KBM-7 (cell line): Measurements from ENCODE around the gene LIPA.
A peak's percentile ranks its signal among the peaks of the same experiment; 100 is the strongest.

Experiments used
- DNase-seq: peaks from one replicate; pipeline ENCODE4 v3.0.0-alpha.2; 2015
- in situ Hi-C: fragments of 300-500 bp; cut with MboI; formaldehyde crosslinking; loops from 2 replicates; pipeline ENCODE4 v1.14.3; 2020; ENCODE audit warnings: low sequenced_read_pairs, low pct_unique_long_range_greater_than_20kb, mixed read lengths

Gene LIPA

DNA sequence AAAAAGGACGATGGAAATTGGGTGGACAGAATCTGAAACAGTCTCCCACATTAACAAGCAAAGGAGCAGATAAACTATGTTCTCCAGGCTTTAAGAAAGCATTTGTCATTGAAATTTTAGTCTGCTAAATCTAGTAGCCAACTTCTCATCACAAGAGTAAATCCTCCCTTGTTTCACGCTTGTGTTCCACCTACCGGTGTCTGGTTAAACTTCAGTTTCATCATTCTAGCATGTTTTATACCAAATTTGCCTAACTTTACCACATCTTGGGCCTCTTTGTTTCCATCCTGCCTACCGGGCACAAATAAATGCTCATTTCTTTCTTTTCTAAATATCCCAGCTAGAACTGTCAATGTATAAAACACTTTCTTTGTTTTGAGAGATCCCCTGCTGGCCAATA is 5.8 kb downstream of the LIPA start:
- in situ Hi-C loops, result no loop called here
- DNase-seq, result no peak

DNA sequence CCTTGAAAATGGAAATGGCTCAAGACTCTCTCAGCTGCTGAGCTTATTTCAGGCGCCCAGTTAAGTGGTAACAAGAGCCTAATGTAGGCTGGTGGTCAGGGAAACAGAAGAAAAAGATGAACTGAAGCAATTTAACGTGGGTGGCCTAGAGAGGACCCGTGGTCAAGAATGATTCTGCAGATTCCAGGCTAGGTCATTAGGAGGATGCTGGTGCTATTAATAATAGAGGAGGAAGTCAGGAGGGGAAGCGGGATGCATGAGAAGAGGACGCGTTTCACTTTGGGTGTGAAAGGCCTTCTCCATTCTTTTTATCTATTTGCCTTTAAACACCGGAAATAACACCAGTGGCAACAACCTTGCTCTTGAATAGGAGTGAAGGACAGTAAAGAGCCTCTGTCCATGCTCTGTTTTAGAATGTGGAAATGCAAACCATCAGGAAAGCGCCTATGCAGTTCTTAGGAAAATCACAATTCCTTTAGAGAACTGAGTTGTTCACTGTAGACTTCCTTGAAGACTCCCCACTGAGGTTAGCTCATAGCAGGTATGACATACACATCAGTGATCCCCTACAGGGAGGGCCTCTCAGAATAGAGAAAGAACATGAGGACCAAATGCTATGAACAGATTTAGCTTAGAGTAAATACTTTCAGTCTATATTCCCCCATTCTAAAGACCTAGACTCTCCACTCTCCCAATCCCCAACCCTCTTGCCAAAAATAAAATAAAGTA is 8.6 kb downstream of the LIPA start:
- in situ Hi-C loops, result no loop called here
- peak; percentile 50 for DNase-seq

DNA sequence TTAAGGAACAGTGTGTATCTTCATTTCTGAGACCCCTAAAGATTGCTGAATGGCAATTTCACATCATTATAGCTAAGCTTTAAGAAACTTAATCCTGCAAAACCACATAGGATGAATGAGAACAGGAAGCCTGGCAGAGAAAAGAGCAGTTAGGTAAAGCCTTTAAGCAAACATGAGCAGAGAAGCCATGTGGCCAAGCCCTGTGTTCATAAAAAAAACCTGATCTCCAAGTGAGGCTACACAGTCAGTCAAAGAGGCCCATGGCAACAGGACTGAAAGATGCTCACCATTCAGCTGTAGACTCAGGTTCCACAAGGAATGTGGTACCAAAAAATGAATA is 9.3 kb downstream of the LIPA start:
- no peak for DNase-seq

DNA sequence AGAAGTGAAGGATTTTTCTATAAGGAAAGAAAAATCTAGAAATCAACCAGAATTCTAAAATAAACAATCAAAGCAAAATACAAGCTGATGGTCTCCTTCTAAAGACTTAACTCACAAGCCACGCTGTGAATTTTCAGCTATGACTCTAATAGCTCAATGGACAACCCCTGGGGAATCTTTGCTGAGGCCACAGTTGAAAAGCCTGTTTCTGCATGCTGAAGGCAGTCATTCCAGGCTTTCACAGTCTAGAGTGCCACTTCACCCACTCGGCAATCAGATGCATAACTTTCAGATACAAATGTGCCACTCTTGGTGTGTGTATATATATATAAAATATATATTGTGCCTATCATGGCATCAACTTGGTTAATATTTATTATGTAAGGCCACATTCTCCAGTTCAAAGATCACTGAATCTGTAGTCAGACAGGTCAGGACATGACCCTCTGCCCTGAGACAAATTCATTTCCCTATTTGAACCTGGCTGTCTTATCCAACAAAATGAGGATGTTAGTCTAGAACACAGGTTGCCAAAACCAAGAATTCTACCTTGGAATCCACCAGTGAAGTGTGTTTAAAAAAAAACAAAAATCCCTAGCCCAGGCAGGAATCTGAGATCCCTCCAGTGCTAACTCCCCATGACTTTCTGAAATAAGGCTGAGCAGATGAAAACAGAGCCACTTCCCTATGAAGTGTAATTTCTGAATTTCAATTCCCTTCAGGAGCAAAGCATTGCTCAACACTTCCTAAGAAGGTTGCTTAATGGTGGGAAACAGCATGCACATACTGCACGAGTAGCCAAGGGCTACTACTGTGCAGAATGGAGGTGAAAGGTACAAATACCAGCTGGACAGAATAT is 9.9 kb downstream of the LIPA start:
- in situ Hi-C loops, result no loop called here
- peak; percentile 68 for DNase-seq

More for the DNA sequence above, 9.3 kb downstream of the LIPA start:
- in situ Hi-C loops, result no loop called here

DNA sequence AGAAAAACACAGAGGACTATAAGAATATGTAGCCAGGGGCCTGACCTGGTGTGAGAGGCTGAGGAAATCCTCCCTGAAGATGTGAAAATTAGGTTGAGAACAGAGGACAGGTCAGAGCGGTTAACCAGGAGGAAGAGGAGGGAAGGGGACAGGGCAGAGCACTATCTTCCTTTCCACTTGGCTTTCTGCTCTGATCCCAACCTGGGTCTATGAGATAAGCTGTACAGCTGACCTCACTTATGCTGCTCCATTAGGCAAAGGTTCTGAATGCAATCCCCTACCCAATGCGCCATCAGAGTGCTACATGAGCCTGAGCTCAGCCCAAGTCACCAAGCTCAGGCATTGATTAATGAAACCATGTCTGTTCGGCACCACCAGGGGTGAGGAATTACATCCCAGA is 10.5 kb downstream of the LIPA start:
- in situ Hi-C loops, result no loop called here
- DNase-seq, result no peak

DNA sequence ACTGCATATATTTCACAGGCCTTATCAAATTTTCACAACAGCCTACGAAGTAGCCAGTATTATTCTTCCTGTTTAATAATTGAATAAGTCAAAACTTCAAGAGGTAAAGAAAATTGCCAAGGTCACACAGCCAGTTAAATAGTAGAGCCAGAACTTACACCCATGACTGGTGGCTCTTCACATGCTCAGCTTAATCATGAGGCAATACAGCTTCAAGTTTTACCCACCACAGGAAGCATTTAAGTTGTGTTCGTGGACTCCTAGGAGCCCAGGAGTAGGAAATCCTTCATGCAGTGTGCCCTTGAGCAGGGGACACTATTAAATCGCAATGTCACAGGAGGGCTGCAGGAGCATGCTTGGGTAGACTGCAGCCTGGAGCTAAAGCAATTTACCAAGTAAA is 11.1 kb downstream of the LIPA start:
- in situ Hi-C loops, result no loop called here

DNA sequence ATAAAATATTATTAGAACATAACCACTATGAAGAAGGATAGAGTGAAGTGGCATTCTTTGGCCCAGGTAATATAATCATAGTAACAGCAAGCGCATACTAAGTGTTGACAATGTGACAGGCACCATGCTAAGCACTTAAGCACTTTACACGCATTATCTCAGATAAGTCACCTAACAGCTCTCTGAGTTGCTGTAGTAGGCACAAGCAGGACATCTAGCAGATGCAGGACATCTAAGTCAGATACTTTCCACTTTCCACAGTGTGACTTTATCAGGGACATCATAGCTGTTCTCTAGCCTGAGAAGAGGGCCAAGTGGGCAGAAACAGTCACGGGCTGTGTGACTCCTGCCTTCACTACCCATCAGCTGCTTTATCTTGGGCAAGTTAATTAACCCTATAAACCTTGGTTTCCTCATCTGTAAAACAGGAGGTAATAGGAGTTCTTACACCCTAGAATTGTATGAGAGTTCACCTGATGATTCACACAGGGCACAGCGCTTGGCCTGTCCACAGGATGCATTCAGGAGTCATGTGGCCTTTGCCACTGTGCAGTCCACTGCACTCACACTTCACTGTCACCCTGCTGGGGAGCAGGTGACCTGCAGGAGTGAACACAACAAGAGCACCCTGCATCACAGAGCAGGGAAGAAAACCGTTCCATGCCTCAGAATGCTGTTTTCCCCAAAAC is 12.5 kb downstream of the LIPA start:
- in situ Hi-C loops, result no loop called here
- DNase-seq, result no peak

More for the DNA sequence above, 11.1 kb downstream of the LIPA start:
- DNase-seq, result no peak

DNA sequence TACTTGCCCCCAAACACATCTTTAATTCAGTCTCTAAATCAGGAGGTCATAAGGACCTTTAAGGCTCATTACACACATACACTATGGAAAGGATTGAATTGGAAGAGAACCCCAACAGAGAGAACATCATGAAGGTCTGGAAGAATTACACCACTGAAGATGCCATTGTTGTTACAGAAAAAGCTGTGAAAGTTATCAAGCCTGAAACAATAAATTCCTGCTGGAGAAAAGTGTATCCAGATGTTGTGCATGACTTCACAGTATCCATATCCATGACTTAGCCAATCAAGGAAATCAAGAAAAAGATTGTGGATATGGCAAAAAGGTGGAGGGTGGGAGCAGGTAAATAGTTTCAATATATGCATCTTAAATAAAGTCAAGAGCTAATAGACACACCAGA is 13.7 kb downstream of the LIPA start:
- no peak for DNase-seq
- in situ Hi-C loops, result no loop called here

DNA sequence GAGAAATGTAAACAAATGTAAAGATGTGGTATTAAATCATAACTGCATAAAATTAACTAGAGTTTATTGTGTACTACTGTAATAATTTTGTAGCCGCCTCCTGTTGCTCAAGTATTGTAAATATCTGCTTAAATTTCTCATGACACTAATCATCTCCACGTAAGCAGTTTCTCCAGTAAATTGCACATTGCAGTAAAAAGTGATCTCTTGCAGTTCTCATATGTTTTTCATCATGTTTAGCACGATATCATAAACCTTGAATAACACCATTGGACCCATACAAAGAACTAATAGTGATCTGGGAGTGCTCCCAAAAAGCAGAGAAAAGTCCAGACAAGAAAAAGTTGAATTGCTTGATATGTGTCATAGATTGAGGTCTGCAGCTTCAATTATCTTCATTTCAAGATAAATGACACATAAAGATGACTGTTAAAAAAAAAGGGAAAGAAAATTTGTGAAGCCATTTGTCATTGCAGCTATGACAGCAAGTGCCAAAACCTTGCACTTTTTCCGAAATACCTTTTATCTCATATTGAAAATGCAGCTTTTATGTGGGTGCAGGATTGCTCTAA is 15.3 kb downstream of the LIPA start:
- no peak for DNase-seq
- in situ Hi-C loops, result no loop called here

DNA sequence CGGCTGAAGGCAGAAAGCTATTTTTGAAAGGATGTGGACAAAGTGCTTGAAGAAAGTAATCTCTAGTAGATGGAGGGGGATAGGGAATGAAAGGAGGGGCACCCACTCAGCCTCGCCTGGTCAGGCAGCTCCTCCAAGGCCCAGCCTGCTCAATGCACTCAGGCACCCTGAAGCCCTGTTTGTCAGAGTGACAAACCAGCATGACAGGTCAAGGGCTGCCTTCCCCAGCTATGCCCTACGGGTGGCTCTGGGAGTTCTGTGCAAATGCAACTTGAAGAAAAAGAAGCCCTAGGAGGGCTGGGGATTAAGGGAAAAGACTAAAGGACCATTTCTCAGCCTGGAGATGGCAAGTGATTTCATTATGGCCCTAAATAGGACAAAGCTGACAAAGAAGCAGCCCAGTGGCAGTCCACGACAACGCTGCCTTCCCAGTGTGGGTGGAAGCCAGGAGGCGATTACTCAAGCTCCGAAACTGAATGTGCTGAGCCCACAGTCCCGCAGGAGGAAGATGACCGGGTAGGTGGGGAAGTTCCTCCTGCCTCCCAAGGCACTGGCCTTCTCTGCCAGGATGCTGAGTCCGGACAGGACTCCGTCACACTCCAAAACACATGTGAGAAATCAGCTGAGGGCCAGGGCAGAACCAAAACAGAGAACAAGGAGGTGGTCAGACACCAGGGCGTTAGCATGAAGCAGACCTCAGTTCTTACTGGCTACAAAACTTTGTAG is 16.3 kb downstream of the LIPA start:
- in situ Hi-C loops, result no loop called here

DNA sequence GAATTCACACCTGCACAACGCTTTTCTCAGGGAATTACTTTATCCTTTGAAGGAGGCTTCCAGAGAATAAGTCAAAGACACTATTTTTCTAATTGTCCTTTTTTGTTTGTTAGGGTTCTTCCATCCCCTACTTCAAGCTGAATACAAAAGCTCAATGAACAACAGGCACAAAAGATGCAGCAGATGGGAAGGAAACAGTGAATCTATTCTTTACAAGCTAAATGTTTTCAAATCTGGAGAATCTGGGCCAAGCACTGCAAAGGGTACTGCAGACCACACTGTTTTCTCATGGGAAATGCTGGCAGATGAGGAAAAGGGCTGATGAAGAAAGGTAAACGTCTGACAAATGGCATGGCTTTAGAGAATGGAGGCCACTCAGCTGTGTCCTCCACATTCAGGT is 18.5 kb downstream of the LIPA start:
- DNase-seq, result no peak

More for the DNA sequence above, 16.3 kb downstream of the LIPA start:
- DNase-seq, result no peak

DNA sequence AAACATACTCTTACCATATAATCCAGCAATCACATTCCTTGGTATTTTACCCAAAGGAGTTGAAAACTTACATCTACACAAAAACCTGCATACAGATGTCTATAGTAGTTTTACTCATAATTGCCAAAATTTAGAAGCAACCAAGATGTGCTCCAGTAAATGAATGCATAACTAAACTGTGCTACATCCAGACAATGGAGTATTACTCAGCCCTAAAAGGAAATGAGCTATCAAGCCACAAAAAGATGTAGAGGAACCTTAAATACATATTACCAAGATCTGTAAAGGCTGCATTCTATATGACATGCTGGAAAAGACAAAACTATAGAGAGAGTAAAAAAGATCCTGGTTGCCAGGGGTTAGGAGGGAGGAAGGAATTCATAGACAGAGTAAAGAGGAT is 22.6 kb downstream of the LIPA start:
- in situ Hi-C loops, result no loop called here
- no peak for DNase-seq

More for the DNA sequence above, 18.5 kb downstream of the LIPA start:
- in situ Hi-C loops, result no loop called here

DNA sequence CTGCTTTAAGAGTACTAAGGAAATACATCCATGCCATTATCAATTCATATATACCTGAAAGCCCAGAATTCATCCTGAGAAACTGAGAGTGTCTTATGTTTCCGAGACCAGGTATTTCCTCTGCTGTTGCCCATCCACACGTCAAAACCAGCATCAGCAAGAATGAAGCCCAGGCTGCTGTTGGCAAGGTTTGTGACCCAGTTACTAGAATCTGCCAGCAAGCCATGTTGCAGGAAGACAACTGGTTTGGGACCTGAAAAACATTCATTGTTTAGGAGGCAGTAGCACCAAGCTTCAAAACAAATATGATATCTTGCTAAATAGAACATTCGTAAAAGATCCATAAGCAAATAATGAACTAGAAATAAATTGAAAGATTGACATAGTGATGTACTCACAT is 23.4 kb downstream of the LIPA start:
- in situ Hi-C loops, result no loop called here

DNA sequence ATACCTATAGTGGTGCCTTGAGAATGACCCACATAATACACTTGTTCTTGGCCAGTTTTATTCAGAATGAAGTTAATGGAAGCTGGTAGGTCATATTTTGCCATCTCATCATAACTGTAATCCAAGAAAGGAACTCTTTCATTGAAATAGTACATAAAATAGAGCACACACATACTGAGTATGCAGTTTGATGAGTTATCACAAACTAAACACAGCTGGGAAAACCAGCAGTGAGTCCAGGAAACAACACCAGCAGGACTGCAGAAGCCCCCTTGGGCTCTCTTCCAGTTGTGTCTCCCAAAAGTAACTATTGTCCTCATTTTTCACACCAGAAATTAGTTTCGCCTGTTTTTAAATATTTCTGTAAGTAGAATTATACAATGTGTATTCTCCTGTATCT is 24.7 kb downstream of the LIPA start:
- DNase-seq, result no peak
- in situ Hi-C loops, result no loop called here

More for the DNA sequence above, 23.4 kb downstream of the LIPA start:
- no peak for DNase-seq

DNA sequence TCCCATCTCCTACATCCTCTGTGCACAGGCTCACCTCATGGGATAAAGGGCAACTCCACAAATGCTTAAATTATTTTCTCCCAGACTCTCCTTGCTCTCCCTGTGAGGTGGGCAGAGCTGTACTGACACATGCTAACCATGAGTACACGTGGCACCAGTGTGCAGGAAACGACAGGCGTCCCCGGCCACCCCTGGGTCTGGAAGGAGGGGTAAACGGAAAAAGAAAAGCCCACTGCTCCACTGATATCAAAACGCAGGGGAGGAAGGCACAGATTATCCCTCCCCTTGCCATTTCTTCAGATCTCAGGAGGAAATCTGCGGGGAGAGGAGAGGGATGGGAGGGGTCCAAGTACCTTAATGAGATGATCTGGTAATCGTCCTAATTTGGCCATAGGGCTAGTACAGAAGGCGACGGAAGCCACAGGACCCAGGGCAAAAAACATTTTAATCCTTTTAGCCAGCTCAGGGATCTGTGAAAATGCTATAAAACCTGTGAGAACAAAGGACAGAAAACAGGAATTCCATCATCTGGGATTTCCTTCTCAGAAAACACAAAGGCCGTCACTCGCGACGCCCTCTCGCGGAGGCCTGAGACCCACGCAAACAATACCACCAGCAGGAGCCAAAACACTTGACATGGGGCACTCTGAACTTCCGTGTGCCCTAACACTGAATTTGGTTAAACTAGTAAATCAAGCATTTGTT is 26.7 kb downstream of the LIPA start:
- no peak for DNase-seq
- in situ Hi-C loops, result loop anchor here (25.0 kb wide), 2 partner anchors 188 to 288 kb away; no protein-coding TSS in a partner anchor

DNA sequence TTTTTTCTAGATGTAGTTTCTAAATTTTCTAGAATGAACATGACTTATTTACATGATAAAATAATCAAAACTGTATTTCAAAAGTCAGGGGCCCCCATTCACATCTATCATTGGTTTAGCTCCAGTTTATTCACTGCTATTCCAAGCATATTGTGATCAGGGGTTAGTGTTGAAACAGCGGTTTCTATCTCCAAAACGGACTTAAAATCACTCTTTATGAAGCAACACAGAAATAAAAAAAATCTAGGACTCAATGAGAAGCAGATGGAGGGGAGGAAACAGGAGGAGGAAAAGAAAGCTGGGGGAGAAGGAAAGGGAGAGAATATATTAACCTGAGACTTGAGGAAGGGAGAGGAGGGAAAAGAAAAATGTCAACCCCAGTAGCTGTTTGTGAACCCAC is 29.7 kb downstream of the LIPA start:
- no peak for DNase-seq
- in situ Hi-C loops, result loop anchor here (25.0 kb wide), 2 partner anchors 185 to 285 kb away; no protein-coding TSS in a partner anchor

DNA sequence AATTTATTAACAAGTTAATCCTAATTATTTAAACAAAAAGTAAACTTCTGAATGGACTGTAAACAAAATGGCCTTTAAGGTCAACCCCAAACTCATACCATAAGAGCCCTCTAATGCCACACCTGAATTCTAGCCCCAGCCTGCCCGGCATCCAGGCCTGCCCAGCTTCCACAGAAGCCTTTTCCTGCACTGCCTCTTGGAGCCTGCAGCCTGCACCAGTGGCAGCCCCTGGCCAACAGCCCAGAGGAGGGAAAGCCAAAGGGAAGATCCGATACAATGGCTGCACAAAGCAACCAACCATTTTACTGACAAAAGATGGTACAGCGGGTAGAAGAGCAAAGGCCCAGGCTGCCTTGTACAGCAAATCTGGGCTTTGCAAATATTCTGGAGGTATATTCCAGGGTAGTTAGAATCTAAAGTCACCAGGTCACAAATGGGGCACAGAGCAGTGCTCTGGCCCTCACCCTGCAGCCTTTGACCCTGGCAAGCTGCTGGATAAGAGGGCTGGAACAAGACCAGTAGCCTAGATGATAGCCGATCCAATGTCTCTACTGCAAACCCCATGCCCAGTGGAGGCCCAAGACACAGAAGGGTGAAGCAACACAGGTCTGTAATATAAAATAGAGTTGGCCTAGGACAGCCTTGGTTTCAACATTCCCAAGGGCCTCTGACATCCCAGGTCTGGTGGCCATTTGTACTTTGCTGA is 31.9 kb downstream of the LIPA start:
- in situ Hi-C loops, result loop anchor here (25.0 kb wide), 2 partner anchors 182 to 282 kb away; no protein-coding TSS in a partner anchor
- DNase-seq, result no peak
